ENCODE data around the gene LMBR1L. TPM values are rescaled to one million over a fixed set of nuclear protein-coding genes. Genes with fewer than 3 reads are reported as not detected.

LMBR1L gene
- total and polyA plus RNA-seq, 2 of the 13 experiments (the other 11 are each of a cell fraction or from before 2014, with no cell fraction given), result 12.2 to 65.9 TPM

DNA sequence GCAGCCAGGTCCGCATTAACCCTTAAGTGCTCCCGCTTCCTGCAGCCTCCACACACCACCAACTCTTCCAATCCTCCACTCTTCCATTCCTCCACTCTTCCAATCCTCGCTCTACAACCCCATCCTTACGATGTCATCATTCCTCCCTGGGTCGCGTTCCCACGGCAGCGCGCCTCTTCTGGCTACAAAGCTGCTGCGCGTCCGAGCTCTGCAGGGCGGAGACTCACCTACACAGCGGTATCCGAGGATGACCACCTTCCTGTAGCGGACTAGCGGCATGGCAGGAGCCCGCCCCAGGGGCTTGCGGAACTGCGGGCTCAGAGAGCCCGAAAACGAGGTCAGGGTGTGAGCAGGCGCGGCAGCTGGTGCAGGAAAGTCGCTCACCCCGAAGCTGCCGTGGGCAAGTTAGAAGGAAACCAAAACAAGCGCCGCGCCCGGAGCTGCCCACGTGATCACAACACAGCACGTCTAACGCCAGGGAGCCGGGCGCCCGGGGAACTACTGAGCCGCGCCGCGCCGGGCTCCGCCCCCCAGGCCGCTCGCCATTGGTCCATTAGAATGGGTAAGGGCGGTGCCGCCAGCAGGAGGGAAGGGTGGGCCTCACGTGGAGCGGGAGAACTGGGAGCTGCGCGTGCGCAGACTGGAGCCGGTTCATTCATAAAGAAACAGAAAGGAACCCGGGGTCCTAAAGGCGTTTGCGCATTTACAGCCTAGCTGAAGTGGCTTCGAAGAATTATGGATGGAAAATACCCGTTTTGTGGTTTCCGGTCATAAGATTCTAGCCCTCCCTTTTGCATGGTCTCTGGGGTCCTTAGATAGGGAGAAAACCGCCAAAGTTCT lies 40.9 kb downstream of the LMBR1L start, which contains the start of gene RHEBL1 (continued):
- 0 out of 2 replicates have a peak, but pooled peaks have one; percentile 27 for TF ChIP-seq ZNF124 (CRISPR knock-in tag; IDR thresholded peaks at IDR 0.05)
- no peak for TF ChIP-seq KIAA2018 (CRISPR knock-in tag; IDR thresholded peaks at IDR 0.05; ENCODE audit: borderline replicate concordance)
- TF ChIP-seq NCOA5 (CRISPR knock-in tag; IDR thresholded peaks at IDR 0.05), result no peak
- TF ChIP-seq SNRNP70 (IDR thresholded peaks at IDR 0.05; ENCODE audit: low read depth, low read length), result no peak
- no peak for TF ChIP-seq JUND (CRISPR knock-in tag; IDR thresholded peaks at IDR 0.05)
- no peak for TF ChIP-seq RBM22 (optimal IDR thresholded peaks at IDR 0.05; ENCODE audit: low read length)
- TF ChIP-seq ZFAT (CRISPR knock-in tag; conservative IDR thresholded peaks at IDR 0.05), result no peak
- no peak for TF ChIP-seq CBX1 (IDR thresholded peaks at IDR 0.05; ENCODE audit: low read depth)
- peak; percentile 57 for TF ChIP-seq KAT8 (CRISPR knock-in tag; IDR thresholded peaks at IDR 0.05)
- TF ChIP-seq ZNF800 (CRISPR knock-in tag; IDR thresholded peaks at IDR 0.05), result peak; percentile 52; the same call in 1 of the 2 replicates
